ENCODE data around the gene GID8. TPM values are rescaled to one million over a fixed set of nuclear protein-coding genes. Genes with fewer than 3 reads are reported as not detected.

GID8 gene
- total and polyA plus RNA-seq, 2 of the 13 experiments (the other 11 are each of a cell fraction or from before 2014, with no cell fraction given) = 39.6 to 59.8 TPM

- TF ChIP-seq, protein P1, sequence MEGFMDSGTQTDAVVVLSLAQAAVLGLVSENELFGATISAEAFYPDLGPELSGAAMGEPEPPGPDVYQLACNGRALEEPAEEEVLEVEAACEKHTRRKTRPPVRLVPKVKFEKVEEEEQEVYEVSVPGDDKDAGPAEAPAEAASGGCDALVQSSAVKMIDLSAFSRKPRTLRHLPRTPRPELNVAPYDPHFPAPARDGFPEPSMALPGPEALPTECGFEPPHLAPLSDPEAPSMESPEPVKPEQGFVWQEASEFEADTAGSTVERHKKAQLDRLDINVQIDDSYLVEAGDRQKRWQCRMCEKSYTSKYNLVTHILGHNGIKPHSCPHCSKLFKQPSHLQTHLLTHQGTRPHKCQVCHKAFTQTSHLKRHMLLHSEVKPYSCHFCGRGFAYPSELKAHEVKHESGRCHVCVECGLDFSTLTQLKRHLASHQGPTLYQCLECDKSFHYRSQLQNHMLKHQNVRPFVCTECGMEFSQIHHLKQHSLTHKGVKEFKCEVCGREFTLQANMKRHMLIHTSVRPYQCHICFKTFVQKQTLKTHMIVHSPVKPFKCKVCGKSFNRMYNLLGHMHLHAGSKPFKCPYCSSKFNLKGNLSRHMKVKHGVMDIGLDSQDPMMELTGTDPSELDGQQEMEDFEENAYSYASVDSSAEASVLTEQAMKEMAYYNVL (CRISPR knock-in tag; IDR thresholded peaks at IDR 0.05; ENCODE audit: borderline replicate concordance) = no peak
- TF ChIP-seq ZNF703 (CRISPR knock-in tag; IDR thresholded peaks at IDR 0.05; ENCODE audit: borderline replicate concordance) = no peak
- no peak for TF ChIP-seq JUNB (CRISPR knock-in tag; IDR thresholded peaks at IDR 0.05; ENCODE audit: borderline replicate concordance)
- no peak for TF ChIP-seq IRX3 (CRISPR knock-in tag; IDR thresholded peaks at IDR 0.05; ENCODE audit: borderline replicate concordance, low read depth)
These were observed 6.2 kb downstream of the GID8 start (continued) for GRCh38 chr20:62944184-62944583.

- no TSS peak for BruUV-seq (replicated peaks)
- DNase-seq (ENCODE audit: low spot score) (no peak), ATAC-seq (no peak), FAIRE-seq (no peak)
- ChIA-PET POLR2A (interaction anchor here (0.9 to 3.6 kb wide), 5 partner anchors 9 to 69 kb away, joined by 3 to 20 read pairs (median 3); partner anchors contain the start of gene SLC17A9), CTCF (ENCODE audit: low intra/inter-chr PET ratio, low total read pairs) (no interaction called here)
- H2AFZ ChIP-seq (ENCODE audit: low read length) = no peak overlapping the region
- H3K4me1 ChIP-seq (ENCODE audit: insufficient read depth, low read length) = peaks cover 27% of the 10 kb centered on the region
- in situ Hi-C loops (cut with HindIII; ENCODE audit: extremely low pct_ligation_motif_present, low pct_unique_long_range_greater_than_20kb) (no loop called here), intact Hi-C loops (cut with micrococcal nuclease; ENCODE audit: unreplicated experiment) (no loop called here)
- no peak overlapping the region for H3K4me2 ChIP-seq (ENCODE audit: low read depth, low read length)
- H3K9ac ChIP-seq (ENCODE audit: insufficient read depth, low read depth, low read length) = no peak overlapping the region
- H3K27ac ChIP-seq (ENCODE audit: extremely low read length, insufficient read depth, low read length) = no peak overlapping the region
- no peaks in the 10 kb centered on the region for H3K9me3 ChIP-seq (ENCODE audit: low read length)
- 99% methylated on average over 10 of the region's 10 CpGs for WGBS (ENCODE audit: low lambda C conversion rate)
- peaks cover 7% of the 10 kb centered on the region for H4K20me1 ChIP-seq (ENCODE audit: insufficient read depth, low read length)
- H3K36me3 ChIP-seq (replicated peaks in 1 of 2; ENCODE audit: control insufficient read depth in 1 of 2, insufficient read depth in 2 of 2, low read length in 2 of 2) = peaks cover 42 to 87% of the 10 kb centered on the region in 2 experiments
- no peak overlapping the region for H3K4me3 ChIP-seq (replicated peaks in 1 of 3; ENCODE audit: insufficient read depth in 1 of 3, low read depth in 2 of 3, low read length in 3 of 3)
- peaks cover 32% of the 10 kb centered on the region for H3K79me2 ChIP-seq (ENCODE audit: insufficient read depth, low read length)
- H3K27me3 ChIP-seq (ENCODE audit: control insufficient read depth in 1 of 2, insufficient read depth in 2 of 2, low read length in 2 of 2) = no peaks in the 10 kb centered on the region
- TF ChIP-seq ZSCAN31 (CRISPR knock-in tag; IDR thresholded peaks at IDR 0.05; ENCODE audit: low read depth) (no peak), CBFB (CRISPR knock-in tag; IDR thresholded peaks at IDR 0.05) (no peak), ZSCAN20 (CRISPR knock-in tag; IDR thresholded peaks at IDR 0.05; ENCODE audit: borderline replicate concordance) (no peak), HNRNPLL (IDR thresholded peaks at IDR 0.05; ENCODE audit: low read depth, low read length, poor library complexity, severe bottlenecking) (no peak), HDAC2 (CRISPR knock-in tag; IDR thresholded peaks at IDR 0.05) (no peak), SRSF9 (IDR thresholded peaks at IDR 0.05; ENCODE audit: borderline replicate concordance, insufficient read depth, low read depth, low read length, poor library complexity, severe bottlenecking) (no peak), ZC3H13 (CRISPR knock-in tag; IDR thresholded peaks at IDR 0.05) (no peak), ZNF564 (CRISPR knock-in tag; IDR thresholded peaks at IDR 0.05) (no peak), ZNF337 (CRISPR knock-in tag; IDR thresholded peaks at IDR 0.05; ENCODE audit: borderline replicate concordance, low read depth) (no peak), TBX3 (IDR thresholded peaks at IDR 0.05; ENCODE audit: borderline replicate concordance) (no peak)
These were observed 6.8 kb downstream of the GID8 start for GRCh38 chr20:62944746-62945145.
